GM15510 (cell line): ENCODE results near the gene PLD5.

Experiments used
- POLR2A ChIP-seq: IDR thresholded peaks from 3 replicates; pipeline ENCODE4 v1.6.1; 2011; ENCODE audit warnings: borderline replicate concordance; ENCODE audit not compliant: insufficient read length; ENCODE audit errors: extremely low read depth

The PLD5 gene

DNA sequence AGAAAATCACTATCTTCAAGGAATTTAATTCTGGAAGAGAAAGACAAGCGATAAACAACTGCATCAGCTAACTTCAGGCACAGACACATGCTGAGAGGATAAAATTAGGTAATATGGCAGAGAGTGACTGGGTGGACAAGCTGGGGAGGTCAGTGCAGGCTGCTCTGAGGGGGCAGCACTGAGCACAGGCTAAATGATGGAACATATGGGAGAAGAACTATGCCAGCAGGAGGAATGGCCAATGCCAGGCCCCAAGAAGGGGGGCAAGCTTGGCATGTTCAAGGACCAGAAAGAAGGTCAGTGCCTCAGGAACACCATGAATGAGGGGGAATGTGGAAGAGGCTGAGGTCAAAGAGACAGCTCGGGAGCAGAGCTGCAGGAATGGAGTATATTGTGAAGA lies 334.9 kb downstream of the PLD5 start:
- no peak for TF ChIP-seq POLR2A

DNA sequence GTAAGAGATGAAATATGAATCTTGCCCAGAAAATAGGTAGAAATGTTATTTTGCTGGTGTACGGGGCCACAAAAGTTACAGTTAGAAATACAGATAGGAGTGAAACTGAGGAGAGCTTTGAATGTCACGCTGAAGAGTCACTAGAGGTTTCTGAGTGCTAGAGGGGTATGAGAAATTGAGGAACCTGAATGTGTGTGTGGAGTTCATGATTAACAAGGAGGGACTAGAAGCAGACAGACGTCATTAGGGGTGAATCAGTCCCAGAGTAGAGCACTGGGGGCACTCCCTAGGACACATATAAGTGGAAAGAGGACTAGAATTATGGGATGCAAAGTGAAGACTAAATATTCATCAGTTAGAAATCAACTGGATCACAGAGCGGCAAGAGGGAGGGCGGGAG lies 336.7 kb downstream of the PLD5 start:
- no peak for TF ChIP-seq POLR2A

DNA sequence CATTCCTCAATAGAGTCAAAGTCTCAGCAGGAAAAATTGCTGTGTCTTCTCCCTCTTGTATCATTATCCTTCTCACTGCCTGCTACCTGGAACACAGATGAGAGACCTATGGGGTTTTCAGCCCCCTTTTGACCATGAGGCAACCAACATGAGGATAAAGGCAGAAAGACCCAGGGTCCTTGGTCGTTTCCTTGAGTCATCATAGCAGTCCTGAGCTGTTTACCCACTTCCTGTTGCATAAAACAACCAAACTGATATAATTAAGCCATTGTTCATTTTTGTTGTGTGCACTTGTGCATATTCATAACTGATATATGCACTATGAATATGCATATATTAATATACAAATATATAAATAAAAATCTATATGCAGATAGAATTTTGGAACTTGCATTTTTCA lies 337.3 kb downstream of the PLD5 start:
- TF ChIP-seq POLR2A, result no peak

DNA sequence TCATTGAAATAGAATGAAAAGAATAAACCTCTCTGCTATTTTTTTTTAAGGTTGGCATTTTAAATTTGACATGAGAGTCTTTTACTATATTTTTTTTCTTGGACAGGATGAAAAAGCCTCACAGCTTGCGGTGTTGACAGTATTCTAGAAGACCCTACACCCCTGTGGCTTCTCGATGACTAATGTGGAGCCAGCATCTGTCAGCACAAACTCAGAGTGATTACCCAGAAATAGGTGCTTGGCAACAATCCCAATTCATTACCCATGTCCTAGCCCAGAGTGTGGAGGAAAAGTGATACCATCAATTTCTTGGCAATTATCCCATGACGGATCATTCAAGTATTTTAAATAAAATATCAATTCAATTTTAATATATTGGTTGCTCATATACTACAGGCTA lies 338.8 kb downstream of the PLD5 start:
- TF ChIP-seq POLR2A, result no peak

DNA sequence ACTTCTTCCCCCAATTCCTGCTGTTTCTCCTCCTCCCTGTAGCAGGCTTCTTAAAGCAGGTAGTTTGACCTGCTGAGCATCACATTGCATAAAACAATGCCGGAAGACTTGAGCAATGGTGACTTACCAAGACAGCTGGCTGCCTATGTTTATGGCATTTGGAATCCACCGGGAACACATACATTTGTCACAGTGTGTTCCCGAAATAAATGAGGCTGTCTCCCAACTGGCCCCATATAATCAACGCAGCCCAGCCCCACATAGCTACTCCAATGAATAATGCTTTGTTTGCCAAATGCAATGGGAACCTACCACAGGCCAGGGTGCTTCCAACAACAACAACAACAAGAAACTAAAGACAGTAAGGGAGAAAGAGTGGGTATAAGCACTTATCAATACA lies 339.5 kb downstream of the PLD5 start:
- TF ChIP-seq POLR2A, result no peak

DNA sequence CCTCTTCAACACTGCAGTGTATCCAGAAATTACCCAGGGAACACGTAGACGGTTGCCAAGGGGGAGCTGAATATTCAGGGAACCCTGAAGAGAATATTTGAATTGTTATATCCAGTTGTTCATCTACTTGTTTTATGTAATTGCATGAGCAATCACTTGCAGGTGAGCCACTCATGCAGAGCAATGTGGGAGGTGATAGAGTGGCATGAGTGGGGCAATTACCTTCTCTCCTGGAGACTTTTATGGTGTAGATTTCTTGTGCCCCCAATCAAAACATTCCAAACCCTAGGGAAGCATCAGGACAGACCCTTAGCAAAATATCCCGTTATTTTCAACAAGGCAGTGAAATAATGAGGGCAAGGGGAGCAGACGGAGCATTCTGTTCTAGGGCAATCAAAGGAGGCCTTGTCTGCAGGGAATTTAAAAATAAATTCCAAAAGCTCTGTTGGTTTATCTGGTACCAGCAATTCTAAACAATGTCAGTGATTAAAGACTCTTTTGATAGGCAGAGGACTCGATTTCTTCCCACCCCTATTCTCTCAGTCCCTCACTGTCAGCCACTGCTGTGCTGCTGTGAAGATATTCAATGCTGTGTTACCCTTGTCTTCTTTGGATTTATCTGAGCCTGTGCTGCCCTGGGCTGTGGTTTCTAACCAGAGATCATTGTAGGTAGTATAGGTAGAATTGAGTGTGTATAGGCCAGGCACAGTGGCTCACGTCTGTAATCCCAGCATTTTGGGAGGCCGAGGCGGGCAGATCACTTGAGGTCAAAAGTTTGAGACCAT lies 345.4 kb downstream of the PLD5 start:
- no peak for TF ChIP-seq POLR2A

DNA sequence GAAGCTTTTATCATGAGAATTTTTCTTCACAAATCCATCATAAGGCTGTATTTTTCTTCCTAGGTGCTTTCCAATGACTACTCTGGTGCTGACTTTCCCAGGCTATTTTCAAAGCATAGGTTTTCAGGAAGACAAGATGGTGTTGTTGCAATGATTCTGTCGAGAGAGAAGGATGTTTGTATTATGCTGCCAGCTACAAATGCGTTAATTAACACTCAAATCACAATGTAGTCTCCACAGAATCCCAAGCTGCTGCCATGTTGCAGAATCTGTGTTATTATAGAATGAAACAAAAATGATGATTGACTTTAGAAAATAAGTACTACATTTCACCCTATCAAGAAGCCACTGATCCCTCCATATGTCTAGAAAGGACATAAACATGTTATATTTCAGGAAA lies 346.1 kb downstream of the PLD5 start:
- no peak for TF ChIP-seq POLR2A

DNA sequence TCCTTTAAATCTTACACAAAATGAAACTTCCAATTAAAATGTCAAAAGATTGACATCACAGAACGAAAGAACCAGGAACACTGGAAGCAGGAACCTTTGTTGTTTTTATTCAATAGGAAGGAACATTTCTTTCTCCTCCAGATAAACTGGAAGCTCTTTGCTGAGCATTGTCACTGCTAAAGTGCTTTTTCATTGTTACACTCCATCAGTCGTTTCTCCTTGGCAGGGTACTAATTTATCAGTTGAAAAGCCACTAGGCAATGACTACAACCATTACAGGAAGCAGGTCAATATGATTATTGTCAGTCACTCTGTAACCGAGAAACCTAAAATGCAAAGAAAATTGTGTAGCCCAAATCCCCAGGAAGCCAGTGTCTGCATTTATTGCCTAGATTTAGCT lies 362.4 kb downstream of the PLD5 start:
- no peak for TF ChIP-seq POLR2A

DNA sequence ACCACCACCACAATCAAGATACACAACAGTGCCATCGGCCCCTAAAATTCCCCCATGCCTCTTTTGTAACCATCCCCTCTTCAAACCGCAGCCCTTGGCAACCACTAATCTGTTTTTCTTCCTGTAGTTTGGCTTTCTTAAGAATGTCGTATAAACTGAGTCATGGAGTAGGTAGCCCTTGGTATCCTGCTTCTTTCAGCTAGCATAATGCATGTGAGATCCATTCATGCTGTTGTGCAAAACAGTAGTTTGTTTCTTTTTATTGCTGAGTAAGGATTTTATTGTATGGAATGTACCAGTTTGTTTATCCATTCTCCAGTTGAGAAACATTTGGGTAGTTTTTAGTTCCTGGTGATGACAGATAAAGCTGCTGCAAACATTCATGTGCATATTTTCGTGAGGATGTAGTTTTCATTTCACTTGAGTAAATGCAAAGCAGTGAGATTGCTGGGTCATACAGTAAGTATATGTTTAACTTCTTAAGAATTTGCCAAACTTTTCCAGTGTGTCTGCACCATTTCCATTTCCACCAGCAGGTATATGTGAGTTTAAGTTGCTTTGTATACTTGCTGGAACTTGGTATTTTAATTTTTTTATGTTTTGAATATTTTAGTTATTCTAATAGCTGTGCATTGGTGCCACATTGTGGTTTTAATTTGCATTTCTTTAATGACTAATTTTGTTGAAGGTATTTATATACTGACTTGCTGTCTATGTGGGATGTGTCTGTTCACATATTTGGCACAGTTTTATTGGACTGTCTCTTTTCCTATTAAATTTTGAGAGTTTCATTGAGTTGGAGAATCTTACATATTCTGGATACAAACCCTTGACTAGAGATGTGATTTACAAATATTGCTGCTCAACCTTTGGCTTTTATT lies 377.2 kb downstream of the PLD5 start:
- no peak for TF ChIP-seq POLR2A

DNA sequence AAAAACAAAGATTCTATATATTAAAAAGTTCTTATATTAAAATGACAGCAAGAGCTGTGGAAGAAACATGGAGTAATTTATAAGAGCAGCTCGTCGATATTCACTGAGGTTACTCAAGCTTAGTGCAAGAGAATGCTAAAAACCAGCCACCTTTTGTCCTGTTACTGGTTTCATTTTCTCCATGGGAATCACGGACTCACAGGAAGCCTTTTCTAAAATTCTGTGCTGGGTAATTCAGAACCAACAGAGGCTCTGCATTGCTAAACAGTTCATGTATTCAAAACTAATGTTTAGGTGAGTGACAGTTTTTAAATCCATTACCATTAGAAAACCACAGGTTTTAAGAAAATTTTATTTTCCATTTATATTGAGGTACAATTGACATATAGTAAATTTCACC lies 377.8 kb downstream of the PLD5 start:
- no peak for TF ChIP-seq POLR2A

DNA sequence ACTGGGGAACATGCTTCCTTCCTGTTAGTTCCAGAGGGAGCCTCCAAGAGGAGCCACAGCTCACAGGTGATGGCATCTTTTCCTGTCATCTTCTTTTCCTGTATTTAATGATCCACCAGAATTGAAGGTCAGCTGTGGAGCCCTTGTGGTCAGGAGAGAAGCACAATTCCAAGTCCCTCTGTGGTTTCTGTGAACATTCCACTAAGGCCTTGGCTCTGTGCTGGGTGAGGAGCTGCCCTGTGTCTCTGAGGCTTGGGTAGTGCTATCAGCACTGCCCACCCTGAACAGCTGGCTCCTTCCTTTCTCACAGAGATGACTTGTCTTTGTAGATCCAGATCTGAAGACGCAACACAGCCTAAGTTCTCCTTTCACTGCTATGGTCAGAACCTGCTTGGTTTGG lies 383.7 kb downstream of the PLD5 start:
- TF ChIP-seq POLR2A, result no peak

DNA sequence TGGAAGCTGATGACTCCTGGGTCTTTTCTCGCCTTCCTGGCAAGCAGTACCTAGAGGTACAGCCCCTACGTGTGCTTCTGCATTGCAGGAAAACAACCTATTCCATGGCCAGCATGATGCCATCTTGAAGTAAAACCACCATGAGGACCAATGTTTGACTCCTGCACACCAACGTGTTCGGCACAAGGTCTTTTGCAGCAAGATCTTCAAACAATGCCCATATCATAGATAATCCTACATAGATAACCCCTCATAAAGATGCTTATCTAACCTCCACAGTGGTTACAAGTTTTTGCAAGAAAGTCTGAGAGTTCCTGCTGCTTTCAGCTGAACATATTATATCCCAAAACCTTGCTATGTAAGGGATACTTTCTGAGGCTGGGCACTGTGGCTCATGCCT lies 384.5 kb downstream of the PLD5 start:
- TF ChIP-seq POLR2A, result no peak

DNA sequence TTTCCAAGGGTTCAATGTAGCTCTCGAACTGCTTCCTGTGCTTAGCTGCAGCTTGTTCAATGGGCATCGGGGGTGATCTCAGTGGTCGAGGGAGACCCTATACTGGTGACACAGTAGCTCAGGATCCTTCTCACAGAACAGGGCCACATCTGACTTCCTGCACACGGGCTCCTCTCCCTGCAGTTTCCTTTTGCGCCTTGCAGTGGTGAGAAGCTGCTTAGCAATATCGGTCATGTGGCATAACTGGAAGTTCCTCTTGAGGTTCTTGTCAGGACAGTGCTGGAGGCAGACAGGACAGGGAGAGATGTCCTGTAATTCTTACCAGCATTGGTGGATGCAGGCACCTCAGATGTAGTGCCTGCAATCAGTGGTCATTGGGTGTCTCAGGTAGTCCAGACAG lies 385.1 kb downstream of the PLD5 start:
- no peak for TF ChIP-seq POLR2A

DNA sequence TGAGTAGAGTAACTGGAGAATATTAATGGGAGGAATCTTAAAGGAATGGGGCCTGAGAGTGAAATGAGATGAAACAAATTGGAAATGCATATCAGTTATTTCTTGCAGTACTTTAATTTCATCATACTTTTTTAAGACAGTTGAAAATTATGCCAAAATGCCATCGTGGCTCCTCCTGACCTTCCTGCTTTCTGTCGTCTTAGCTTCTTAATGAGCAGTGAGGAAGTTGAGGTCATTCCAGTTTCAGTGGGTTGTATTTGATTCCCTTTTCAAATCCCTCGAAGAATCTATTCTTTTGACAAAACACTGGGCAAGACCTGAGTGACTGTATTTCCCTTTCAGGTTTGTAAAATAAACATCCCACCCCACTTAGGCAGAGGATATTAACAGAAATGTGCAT lies 390.7 kb downstream of the PLD5 start:
- no peak for TF ChIP-seq POLR2A

DNA sequence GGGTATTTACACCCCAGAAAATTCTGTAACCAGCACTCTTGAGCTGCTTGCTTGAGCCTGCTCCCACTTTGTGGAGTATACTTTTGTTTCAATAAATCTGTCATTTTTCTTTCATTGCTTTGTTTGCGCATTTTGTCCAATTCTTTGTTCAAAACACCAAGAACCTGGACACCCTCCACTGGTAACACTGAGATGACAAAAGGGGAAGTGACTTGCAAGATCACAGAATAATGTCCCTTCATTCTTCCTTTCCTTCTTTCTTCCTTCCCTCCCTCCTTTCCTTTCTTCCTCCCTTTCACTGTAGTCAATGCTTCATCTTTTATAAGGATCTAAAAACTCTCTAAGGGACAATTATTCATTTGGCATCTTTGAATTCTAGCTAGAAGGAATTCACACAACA lies 391.1 kb downstream of the PLD5 start:
- no peak for TF ChIP-seq POLR2A
